Measurements from ENCODE around the gene IFI16. TPM values are rescaled to one million over a fixed set of nuclear protein-coding genes. Genes with fewer than 3 reads are reported as not detected.

The IFI16 gene
- total RNA-seq, 1 experiment from 2014 or later = 139 TPM

DNA sequence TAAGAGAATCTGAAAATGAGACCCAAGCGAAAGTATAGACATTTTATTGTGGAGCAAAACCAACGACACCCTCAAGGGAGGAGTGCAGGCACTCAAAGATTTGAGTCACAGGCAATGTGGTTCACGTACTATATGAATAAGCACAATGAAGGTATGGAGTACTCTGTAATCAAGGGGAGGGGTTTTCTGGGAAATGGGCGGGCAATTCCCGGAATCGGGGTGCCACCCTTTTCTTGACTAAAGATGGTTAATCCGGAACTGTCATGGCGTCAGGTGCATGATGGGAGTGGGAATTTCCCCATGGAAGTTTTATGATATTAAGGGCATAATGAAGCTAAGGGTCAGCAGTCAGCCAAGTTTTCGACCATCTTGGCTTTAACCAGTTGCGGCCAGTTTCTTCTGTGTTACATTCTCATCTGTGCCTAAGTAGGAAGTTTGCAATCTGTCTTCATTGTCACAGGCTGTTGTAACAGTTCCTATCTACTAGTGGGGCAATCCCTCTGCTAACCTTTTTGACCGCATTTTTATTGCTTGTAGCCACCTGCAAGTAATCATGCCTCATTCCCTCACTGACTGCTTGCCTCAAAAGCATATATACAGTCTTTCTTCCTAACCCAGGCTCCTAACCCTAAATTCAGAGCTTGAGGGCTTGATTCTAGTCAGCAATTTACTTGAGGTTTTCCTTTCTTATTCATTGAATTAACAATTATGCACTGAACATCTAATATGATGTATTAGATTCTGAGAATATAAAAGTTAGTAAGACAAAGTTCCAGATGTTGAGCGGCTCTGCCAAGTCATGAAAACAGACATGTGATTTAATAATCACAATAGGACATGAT, 67.6 kb downstream of the IFI16 start:
- no peak overlapping the region for H3K4me3 Mint-ChIP-seq (ENCODE audit: unreplicated experiment)
- H3K36me3 Mint-ChIP-seq (ENCODE audit: insufficient read depth, unreplicated experiment) = no peaks in the 10 kb centered on the region
- DNase-seq (ENCODE audit: unreplicated experiment) = no peak
- intact Hi-C loops (cut with micrococcal nuclease) = no loop called here
- TF ChIP-seq, protein P1, sequence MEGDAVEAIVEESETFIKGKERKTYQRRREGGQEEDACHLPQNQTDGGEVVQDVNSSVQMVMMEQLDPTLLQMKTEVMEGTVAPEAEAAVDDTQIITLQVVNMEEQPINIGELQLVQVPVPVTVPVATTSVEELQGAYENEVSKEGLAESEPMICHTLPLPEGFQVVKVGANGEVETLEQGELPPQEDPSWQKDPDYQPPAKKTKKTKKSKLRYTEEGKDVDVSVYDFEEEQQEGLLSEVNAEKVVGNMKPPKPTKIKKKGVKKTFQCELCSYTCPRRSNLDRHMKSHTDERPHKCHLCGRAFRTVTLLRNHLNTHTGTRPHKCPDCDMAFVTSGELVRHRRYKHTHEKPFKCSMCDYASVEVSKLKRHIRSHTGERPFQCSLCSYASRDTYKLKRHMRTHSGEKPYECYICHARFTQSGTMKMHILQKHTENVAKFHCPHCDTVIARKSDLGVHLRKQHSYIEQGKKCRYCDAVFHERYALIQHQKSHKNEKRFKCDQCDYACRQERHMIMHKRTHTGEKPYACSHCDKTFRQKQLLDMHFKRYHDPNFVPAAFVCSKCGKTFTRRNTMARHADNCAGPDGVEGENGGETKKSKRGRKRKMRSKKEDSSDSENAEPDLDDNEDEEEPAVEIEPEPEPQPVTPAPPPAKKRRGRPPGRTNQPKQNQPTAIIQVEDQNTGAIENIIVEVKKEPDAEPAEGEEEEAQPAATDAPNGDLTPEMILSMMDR (IDR thresholded peaks at IDR 0.05; ENCODE audit: unreplicated experiment) = no peak
- no peaks in the 10 kb centered on the region for H3K4me1 Mint-ChIP-seq (ENCODE audit: insufficient read depth, unreplicated experiment)
- H3K9me3 Mint-ChIP-seq (ENCODE audit: unreplicated experiment) = no peaks in the 10 kb centered on the region
- CTCF ChIA-PET = interaction anchor here (0.6 to 2.0 kb wide), 5 partner anchors 8 to 1940 kb away, joined by 3 to 10 read pairs (median 4); no protein-coding TSS in a partner anchor
- no TSS peak for BruUV-seq (replicated peaks)
- H3K27ac Mint-ChIP-seq (ENCODE audit: low read depth, unreplicated experiment) = no peak overlapping the region
- H3K27me3 Mint-ChIP-seq (ENCODE audit: insufficient read depth, unreplicated experiment) = no peaks in the 10 kb centered on the region
- POLR2A ChIA-PET = interaction anchor here (2.2 kb wide), 1 partner anchor 11 kb away, joined by 6 read pairs; no protein-coding TSS in a partner anchor

- no peaks in the 10 kb centered on the region for H3K36me3 Mint-ChIP-seq (ENCODE audit: insufficient read depth, unreplicated experiment)
- no peaks in the 10 kb centered on the region for H3K4me1 Mint-ChIP-seq (ENCODE audit: insufficient read depth, unreplicated experiment)
- no peaks in the 10 kb centered on the region for H3K9me3 Mint-ChIP-seq (ENCODE audit: unreplicated experiment)
- intact Hi-C loops (cut with micrococcal nuclease) = no loop called here
- ChIA-PET CTCF (interaction anchor here (0.6 to 1.6 kb wide), 4 partner anchors 10 to 893 kb away, joined by 3 to 5 read pairs (median 4); no protein-coding TSS in a partner anchor), POLR2A (interaction anchor here (0.6 to 2.2 kb wide), 2 partner anchors 9 to 49 kb away, joined by 4 to 6 read pairs; no protein-coding TSS in a partner anchor)
- no peak overlapping the region for H3K27ac Mint-ChIP-seq (ENCODE audit: low read depth, unreplicated experiment)
- no peaks in the 10 kb centered on the region for H3K27me3 Mint-ChIP-seq (ENCODE audit: insufficient read depth, unreplicated experiment)
- H3K4me3 Mint-ChIP-seq (ENCODE audit: unreplicated experiment) = no peak overlapping the region
- TF ChIP-seq, protein P1 (IDR thresholded peaks at IDR 0.05; ENCODE audit: unreplicated experiment) = no peak
- DNase-seq (ENCODE audit: unreplicated experiment) = no peak
- BruUV-seq (replicated peaks) = no TSS peak
These were observed 69.8 kb downstream of the IFI16 start for GRCh38 chr1:159079525-159079924.

- Mint-ChIP-seq H3K4me3 (ENCODE audit: unreplicated experiment) (no peak overlapping the region), H3K27me3 (ENCODE audit: insufficient read depth, unreplicated experiment) (no peaks in the 10 kb centered on the region), H3K36me3 (ENCODE audit: insufficient read depth, unreplicated experiment) (no peaks in the 10 kb centered on the region), H3K27ac (ENCODE audit: low read depth, unreplicated experiment) (no peak overlapping the region), H3K9me3 (ENCODE audit: unreplicated experiment) (no peaks in the 10 kb centered on the region), H3K4me1 (ENCODE audit: insufficient read depth, unreplicated experiment) (no peaks in the 10 kb centered on the region)
- intact Hi-C loops (cut with micrococcal nuclease) = no loop called here
- TF ChIP-seq, protein P1 (IDR thresholded peaks at IDR 0.05; ENCODE audit: unreplicated experiment) = no peak
- no peak for DNase-seq (ENCODE audit: unreplicated experiment)
- POLR2A ChIA-PET = interaction anchor here (0.6 to 1.5 kb wide), 3 partner anchors 9 to 42 kb away, joined by 3 to 7 read pairs (median 3); no protein-coding TSS in a partner anchor
- CTCF ChIA-PET = interaction anchor here (0.6 to 3.5 kb wide), 3 partner anchors 9 to 931 kb away, joined by 4 to 43 read pairs (median 6); no protein-coding TSS in a partner anchor
- no TSS peak for BruUV-seq (replicated peaks)
These were observed 71.9 kb downstream of the IFI16 start for GRCh38 chr1:159081626-159082025.

GRCh38 chr1:159083013-159083412, 73.3 kb downstream of the IFI16 start:
- Mint-ChIP-seq H3K36me3 (ENCODE audit: insufficient read depth, unreplicated experiment) (no peaks in the 10 kb centered on the region), H3K9me3 (ENCODE audit: unreplicated experiment) (no peaks in the 10 kb centered on the region), H3K27me3 (ENCODE audit: insufficient read depth, unreplicated experiment) (no peaks in the 10 kb centered on the region), H3K4me1 (ENCODE audit: insufficient read depth, unreplicated experiment) (peaks cover 4% of the 10 kb centered on the region), H3K27ac (ENCODE audit: low read depth, unreplicated experiment) (no peak overlapping the region), H3K4me3 (ENCODE audit: unreplicated experiment) (no peak overlapping the region)
- POLR2A ChIA-PET = interaction anchor here (1.5 kb wide), 1 partner anchor 8 kb away, joined by 3 read pairs; no protein-coding TSS in a partner anchor
- TF ChIP-seq, protein P1 (IDR thresholded peaks at IDR 0.05; ENCODE audit: unreplicated experiment) = no peak
- CTCF ChIA-PET = interaction anchor here (0.9 to 3.5 kb wide), 3 partner anchors 11 to 959 kb away, joined by 3 to 43 read pairs (median 4); no protein-coding TSS in a partner anchor
- BruUV-seq (replicated peaks) = no TSS peak
- intact Hi-C loops (cut with micrococcal nuclease) = no loop called here
- DNase-seq (ENCODE audit: unreplicated experiment) = no peak

Data from MCF 10A (cell line).